Measurements from ENCODE around the gene ENTPD1.

DNA sequence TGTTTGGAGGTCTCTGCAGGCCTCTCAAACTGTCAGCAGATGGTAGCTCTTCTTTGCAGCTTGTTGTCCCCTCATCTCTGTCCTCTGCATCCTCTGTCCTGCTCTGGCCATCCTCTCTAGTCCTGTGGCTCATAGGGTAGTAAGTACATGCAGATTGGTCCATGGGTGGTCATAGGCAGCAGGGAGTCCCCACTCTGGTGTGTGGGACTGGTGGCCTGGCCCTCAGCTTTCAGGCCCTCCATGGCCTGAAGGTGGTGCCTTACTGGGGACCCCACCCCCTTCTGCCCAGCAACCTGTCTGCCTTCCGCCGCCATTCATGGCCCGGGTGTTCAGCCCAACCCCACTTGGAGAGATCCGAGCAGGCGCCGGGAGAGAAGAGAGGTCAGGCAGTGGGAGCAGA, 49.4 kb upstream of the ENTPD1 start:
- TF ChIP-seq, protein P1, sequence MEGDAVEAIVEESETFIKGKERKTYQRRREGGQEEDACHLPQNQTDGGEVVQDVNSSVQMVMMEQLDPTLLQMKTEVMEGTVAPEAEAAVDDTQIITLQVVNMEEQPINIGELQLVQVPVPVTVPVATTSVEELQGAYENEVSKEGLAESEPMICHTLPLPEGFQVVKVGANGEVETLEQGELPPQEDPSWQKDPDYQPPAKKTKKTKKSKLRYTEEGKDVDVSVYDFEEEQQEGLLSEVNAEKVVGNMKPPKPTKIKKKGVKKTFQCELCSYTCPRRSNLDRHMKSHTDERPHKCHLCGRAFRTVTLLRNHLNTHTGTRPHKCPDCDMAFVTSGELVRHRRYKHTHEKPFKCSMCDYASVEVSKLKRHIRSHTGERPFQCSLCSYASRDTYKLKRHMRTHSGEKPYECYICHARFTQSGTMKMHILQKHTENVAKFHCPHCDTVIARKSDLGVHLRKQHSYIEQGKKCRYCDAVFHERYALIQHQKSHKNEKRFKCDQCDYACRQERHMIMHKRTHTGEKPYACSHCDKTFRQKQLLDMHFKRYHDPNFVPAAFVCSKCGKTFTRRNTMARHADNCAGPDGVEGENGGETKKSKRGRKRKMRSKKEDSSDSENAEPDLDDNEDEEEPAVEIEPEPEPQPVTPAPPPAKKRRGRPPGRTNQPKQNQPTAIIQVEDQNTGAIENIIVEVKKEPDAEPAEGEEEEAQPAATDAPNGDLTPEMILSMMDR (IDR thresholded peaks at IDR 0.05) = no peak
- no peak for TF ChIP-seq ZFX (IDR thresholded peaks at IDR 0.05; ENCODE audit: borderline replicate concordance)
